ENCODE results near the gene PRKN. TPM values are rescaled to one million over a fixed set of nuclear protein-coding genes. Genes with fewer than 3 reads are reported as not detected.

Gene PRKN
- total RNA-seq, 1 donor from 2014 or later = 5.7 TPM

DNA sequence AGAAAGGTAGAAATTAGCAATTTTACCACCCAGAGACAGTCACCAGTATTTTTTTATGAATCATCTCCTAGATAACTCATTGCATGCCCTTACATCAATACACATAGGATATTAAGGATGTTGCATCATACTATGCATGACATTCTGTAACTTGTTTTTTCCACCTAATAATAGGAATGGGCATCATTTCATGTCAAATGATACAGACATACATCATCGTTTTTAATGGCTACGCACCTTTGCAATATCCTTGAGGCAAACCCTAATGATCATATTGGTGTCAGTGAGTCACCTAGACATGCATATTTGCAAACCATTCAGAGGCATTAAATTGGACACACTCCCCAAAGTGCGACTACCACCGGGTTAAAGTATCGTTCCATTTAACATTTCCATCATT, 1144.0 kb downstream of the PRKN start:
- no peak for DNase-seq (ENCODE audit: low spot score)
- no peaks in the 10 kb centered on the region for H3K36me3 Mint-ChIP-seq (ENCODE audit: low read depth)
- H3K4me3 Mint-ChIP-seq (ENCODE audit: unreplicated experiment) = no peak overlapping the region
- peak overlapping the region; percentile 57 for H3K27ac Mint-ChIP-seq (ENCODE audit: unreplicated experiment)
- no peaks in the 10 kb centered on the region for H3K9me3 Mint-ChIP-seq (ENCODE audit: low read depth)
- no peaks in the 10 kb centered on the region for H3K27me3 Mint-ChIP-seq (ENCODE audit: low read depth)
- H3K4me1 Mint-ChIP-seq (ENCODE audit: low read depth) = peaks cover 7% of the 10 kb centered on the region
- TF ChIP-seq, protein P1, sequence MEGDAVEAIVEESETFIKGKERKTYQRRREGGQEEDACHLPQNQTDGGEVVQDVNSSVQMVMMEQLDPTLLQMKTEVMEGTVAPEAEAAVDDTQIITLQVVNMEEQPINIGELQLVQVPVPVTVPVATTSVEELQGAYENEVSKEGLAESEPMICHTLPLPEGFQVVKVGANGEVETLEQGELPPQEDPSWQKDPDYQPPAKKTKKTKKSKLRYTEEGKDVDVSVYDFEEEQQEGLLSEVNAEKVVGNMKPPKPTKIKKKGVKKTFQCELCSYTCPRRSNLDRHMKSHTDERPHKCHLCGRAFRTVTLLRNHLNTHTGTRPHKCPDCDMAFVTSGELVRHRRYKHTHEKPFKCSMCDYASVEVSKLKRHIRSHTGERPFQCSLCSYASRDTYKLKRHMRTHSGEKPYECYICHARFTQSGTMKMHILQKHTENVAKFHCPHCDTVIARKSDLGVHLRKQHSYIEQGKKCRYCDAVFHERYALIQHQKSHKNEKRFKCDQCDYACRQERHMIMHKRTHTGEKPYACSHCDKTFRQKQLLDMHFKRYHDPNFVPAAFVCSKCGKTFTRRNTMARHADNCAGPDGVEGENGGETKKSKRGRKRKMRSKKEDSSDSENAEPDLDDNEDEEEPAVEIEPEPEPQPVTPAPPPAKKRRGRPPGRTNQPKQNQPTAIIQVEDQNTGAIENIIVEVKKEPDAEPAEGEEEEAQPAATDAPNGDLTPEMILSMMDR (IDR thresholded peaks at IDR 0.05) = no peak

DNA sequence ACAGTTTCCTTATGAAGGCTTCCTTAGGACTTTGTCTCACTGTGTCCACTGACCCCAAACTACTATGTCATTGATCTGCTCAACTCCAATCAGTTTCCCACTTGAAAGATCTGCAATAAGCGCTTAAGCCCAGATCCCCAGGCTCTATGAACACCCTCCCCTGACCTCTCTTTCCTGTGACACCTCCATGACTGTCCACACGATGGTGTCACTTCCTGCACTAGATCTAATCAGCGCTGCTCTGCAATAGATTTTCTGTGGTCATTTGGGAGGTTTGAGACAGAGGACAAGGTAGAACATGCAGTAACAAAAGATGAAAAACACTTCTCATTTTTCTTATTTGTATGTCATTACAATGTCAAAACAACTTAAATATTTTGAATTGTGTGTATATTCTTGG, 1149.1 kb downstream of the PRKN start:
- Mint-ChIP-seq H3K27me3 (ENCODE audit: low read depth) (no peaks in the 10 kb centered on the region), H3K27ac (ENCODE audit: unreplicated experiment) (no peak overlapping the region), H3K36me3 (ENCODE audit: low read depth) (no peaks in the 10 kb centered on the region), H3K9me3 (ENCODE audit: low read depth) (no peaks in the 10 kb centered on the region), H3K4me3 (ENCODE audit: unreplicated experiment) (no peak overlapping the region), H3K4me1 (ENCODE audit: low read depth) (peaks cover under 1% of the 10 kb centered on the region)
- TF ChIP-seq, protein P1 (IDR thresholded peaks at IDR 0.05) = no peak
- DNase-seq (ENCODE audit: low spot score) = no peak

DNA sequence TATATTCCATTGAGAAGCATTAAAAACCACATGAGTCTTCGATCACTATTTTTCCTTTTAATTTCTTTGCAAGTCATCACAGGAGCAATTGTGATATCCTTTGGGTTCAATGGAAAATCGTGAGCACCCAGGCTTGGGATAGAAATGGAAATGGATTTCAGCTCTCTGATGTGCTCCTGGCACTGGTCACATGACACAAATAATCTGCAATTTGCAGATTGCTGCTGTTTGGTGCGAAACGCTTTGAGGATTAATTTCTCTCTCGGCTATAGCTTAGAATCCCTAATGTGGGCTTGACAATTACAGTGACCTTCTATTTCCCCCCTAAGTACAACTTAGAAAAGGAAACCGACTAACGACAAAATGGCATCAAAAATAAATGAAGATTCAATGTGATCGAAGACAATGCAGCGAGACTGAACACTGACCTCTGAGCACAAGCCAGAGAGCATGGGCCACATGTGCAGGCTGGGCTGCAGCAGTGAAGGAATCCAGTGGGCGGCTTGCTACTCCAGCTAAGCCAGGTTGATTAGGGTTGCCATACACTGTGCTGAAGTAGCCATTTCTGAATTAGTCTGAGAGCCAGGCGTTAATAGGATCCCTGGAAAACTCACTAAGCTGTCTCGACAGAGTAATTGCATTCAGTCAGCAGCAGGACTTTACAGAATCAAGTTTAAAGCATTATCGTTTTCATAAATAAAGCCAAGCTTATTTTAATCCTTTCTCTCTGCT, 1151.9 kb downstream of the PRKN start:
- H3K36me3 Mint-ChIP-seq (ENCODE audit: low read depth) = peaks cover 2% of the 10 kb centered on the region
- H3K27me3 Mint-ChIP-seq (ENCODE audit: low read depth) = no peaks in the 10 kb centered on the region
- TF ChIP-seq, protein P1 (IDR thresholded peaks at IDR 0.05) = no peak
- no peak for DNase-seq (ENCODE audit: low spot score)
- H3K27ac Mint-ChIP-seq (ENCODE audit: unreplicated experiment) = no peak overlapping the region
- H3K4me3 Mint-ChIP-seq (ENCODE audit: unreplicated experiment) = no peak overlapping the region
- H3K9me3 Mint-ChIP-seq (ENCODE audit: low read depth) = no peaks in the 10 kb centered on the region
- no peaks in the 10 kb centered on the region for H3K4me1 Mint-ChIP-seq (ENCODE audit: low read depth)

DNA sequence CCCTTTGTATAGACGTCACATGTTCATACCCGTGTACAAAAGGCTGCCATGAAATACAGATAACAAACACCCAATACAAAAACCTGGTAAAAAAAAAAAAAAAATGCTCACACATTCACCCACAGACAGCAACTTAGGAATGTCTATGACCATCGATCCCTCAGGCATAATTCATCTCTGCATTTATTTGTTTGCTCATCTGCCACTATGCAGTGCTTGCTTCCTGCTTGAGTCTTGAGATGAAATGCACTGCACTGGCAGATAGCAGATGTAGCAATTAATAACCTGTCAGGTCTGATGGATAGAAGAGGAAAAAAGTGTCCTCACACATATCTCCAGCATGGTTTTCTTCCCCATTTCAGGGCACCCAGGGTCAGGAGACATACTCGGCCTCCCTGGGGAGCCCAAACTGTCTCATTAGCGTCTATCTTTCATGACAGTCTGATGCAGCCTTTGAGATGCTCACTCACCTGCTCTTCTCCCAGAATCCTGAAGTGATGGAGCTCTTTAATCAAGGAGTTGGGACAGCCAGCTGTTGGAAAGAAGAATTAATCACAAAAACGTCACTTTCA, 1158.6 kb downstream of the PRKN start:
- Mint-ChIP-seq H3K36me3 (ENCODE audit: low read depth) (peaks cover 2% of the 10 kb centered on the region), H3K27me3 (ENCODE audit: low read depth) (no peaks in the 10 kb centered on the region), H3K27ac (ENCODE audit: unreplicated experiment) (no peak overlapping the region), H3K4me1 (ENCODE audit: low read depth) (no peaks in the 10 kb centered on the region), H3K4me3 (ENCODE audit: unreplicated experiment) (no peak overlapping the region), H3K9me3 (ENCODE audit: low read depth) (no peaks in the 10 kb centered on the region)
- TF ChIP-seq, protein P1 (IDR thresholded peaks at IDR 0.05) = no peak
- DNase-seq (ENCODE audit: low spot score) = no peak

DNA sequence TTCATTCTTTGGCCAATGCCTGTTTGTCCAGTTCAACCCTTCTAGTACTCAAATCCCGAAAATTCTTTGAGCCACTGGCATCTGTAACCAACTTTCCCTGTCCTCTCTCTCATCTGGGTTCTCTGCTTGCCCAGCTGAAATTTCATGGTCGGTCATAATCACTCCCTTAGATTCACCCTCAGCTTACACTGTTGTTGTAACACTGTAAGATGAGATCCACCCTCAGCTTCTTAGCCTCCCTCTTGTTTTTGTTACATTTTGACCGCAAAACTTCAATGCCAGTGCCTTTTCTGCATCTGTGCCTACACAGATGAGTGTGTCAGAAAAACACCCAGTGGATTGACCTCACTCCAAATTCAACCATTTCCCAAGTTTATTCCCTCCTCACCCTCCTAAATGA, 1162.6 kb downstream of the PRKN start:
- Mint-ChIP-seq H3K9me3 (ENCODE audit: low read depth) (no peaks in the 10 kb centered on the region), H3K36me3 (ENCODE audit: low read depth) (no peaks in the 10 kb centered on the region), H3K27ac (ENCODE audit: unreplicated experiment) (no peak overlapping the region), H3K4me1 (ENCODE audit: low read depth) (no peaks in the 10 kb centered on the region), H3K27me3 (ENCODE audit: low read depth) (no peaks in the 10 kb centered on the region), H3K4me3 (ENCODE audit: unreplicated experiment) (no peak overlapping the region)
- TF ChIP-seq, protein P1 (IDR thresholded peaks at IDR 0.05) = no peak
- DNase-seq (ENCODE audit: low spot score) = no peak
